IMR-90 (cell line): ENCODE results near the gene UNC93B1. TPM values are rescaled to one million over a fixed set of nuclear protein-coding genes. Genes with fewer than 3 reads are reported as not detected.

ENCODE experiments used
- BHLHE40 ChIP-seq: fragments of 150-350 bp; IDR thresholded peaks from 2 replicates; pipeline ENCODE4 v1.6.1; 2016; ENCODE audit warnings: mild to moderate bottlenecking, low read depth, low read length
- CEBPB ChIP-seq: IDR thresholded peaks from 2 replicates; pipeline ENCODE4 v1.6.1; 2012; ENCODE audit warnings: low read depth, low read length, improper control_type of control experiment
- MAFK ChIP-seq: IDR thresholded peaks from 2 replicates; pipeline ENCODE4 v1.6.1; 2012; ENCODE audit warnings: low read depth, low read length, improper control_type of control experiment
- polyA plus RNA-seq, 3 experiments: library from polyadenylated mRNA; depleted of rRNA; stranded (reverse); fragments of >200 nt; gene quantifications; 2 replicates each; pipeline ENCODE4 v1.2.3, GENCODE V29; 2012; ENCODE audit warnings: low replicate concordance in 1 of 3
- total RNA-seq: library from RNA; depleted of rRNA; stranded (reverse); fragments of >200 nt; gene quantifications from 2 replicates; pipeline ENCODE4 v1.2.3, GENCODE V29; 2012

Gene UNC93B1
- total and polyA plus RNA-seq, 2 of the 4 experiments (the other 2 are of a cell fraction): 10.9 to 19.2 TPM

DNA sequence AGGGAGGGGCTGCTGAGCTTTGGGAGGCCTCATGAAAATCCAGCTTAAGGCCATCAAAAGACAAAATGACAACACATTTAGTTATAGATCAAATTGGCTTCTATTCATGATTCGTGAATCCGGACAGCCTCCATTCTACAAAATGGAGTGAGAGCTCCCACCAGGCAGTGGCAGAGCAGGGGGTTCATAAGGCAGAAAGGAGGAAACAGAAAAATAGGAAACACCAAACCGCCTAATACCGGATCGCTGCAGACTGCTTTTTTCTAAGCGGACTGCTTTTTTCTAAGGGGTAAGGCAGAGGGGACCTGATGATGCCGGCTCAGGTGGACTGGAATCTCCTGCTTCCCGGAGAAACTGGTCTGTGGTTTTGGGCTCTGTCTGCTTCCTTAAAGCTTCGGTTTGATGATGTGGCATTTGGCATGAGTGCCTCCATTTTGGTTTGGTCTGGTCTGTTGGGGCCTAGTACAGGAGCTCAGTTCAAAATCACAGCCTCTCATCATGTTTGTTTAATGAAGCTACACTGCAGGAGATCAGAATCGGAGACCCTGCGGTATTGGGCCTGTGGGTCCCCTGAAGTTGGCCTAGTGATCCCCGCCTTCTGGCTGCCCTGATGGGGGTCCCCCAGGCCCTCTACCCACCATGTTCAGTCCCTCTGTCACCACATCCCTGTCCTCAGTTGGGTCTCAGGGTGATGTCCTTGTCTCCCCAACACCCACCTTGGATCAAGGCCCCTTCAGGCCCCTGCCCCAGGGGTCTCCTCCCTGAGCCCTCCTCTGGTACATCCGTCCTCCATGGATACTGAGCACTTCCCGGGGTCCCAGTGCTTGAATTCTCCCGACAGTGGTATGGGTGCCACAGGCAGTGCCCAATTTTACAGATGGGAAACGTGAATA lies 7.4 kb upstream of the UNC93B1 start (continued):
- no peak for TF ChIP-seq MAFK
- TF ChIP-seq CEBPB: no peak
- TF ChIP-seq BHLHE40: no peak
